MCF 10A (cell line): Measurements from ENCODE around the gene CACNG4. TPM values are rescaled to one million over a fixed set of nuclear protein-coding genes. Genes with fewer than 3 reads are reported as not detected.

Experiments
- BruUV-seq: library from RNA; stranded (reverse); fragments of 400-500 nt; replicated peaks from 2 replicates; lab custom pipeline; 2021; lab: Mats Ljungman, UMichigan
- CTCF ChIA-PET: fragments of 300-600 bp; sonication (Branson Sonifier 250); formaldehyde crosslinking; extraction: SDS; loops from one replicate; lab custom pipeline; 2021; ENCODE audit warnings: antibody characterized with exemption, inconsistent platforms; lab: Yijun Ruan, JAX
- POLR2A ChIA-PET: fragments of 300-600, 350-650 bp; sonication (Branson Sonifier 250); formaldehyde crosslinking; extraction: SDS; loops from one replicate; lab custom pipeline; 2020; ENCODE audit warnings: antibody characterized with exemption, inconsistent platforms; lab: Yijun Ruan, JAX
- DNase-seq: peaks from one replicate; pipeline ENCODE4 v3.0.0-alpha.2; 2018; ENCODE audit not compliant: unreplicated experiment
- H3K27ac Mint-ChIP-seq: one replicate; pipeline ENCODE4 v1.8.0; 2022; ENCODE audit warnings: mild to moderate bottlenecking, low read depth, mixed read lengths; ENCODE audit not compliant: unreplicated experiment
- H3K27me3 Mint-ChIP-seq: one replicate; pipeline ENCODE4 v1.8.0; 2022; ENCODE audit warnings: mixed read lengths; ENCODE audit not compliant: insufficient read depth, unreplicated experiment
- H3K36me3 Mint-ChIP-seq: one replicate; pipeline ENCODE4 v1.8.0; 2022; ENCODE audit warnings: mild to moderate bottlenecking, moderate library complexity, mixed read lengths; ENCODE audit not compliant: insufficient read depth, unreplicated experiment
- H3K4me1 Mint-ChIP-seq: one replicate; pipeline ENCODE4 v1.8.0; 2022; ENCODE audit warnings: mixed read lengths; ENCODE audit not compliant: insufficient read depth, unreplicated experiment
- H3K4me3 Mint-ChIP-seq: one replicate; pipeline ENCODE4 v1.8.0; 2022; ENCODE audit warnings: mild to moderate bottlenecking, moderate library complexity, mixed read lengths; ENCODE audit not compliant: unreplicated experiment
- H3K9me3 Mint-ChIP-seq: one replicate; pipeline ENCODE4 v1.8.0; 2022; ENCODE audit warnings: mixed read lengths; ENCODE audit not compliant: unreplicated experiment
- intact Hi-C: fragments of 100-400 bp; cut with micrococcal nuclease; formaldehyde crosslinking; loops from 2 replicates; pipeline ENCODE4 v1.14.1; 2022
- total RNA-seq: library from RNA; stranded (reverse); gene quantifications from 2 replicates; pipeline ENCODE4 v1.2.3, GENCODE V29; 2022
- TF ChIP-seq, protein P1 (sequence below): fragments of 200-600 bp; IDR thresholded peaks from one replicate; pipeline ENCODE4 v1.8.0; 2022; ENCODE audit warnings: antibody characterized with exemption, mild to moderate bottlenecking; ENCODE audit not compliant: unreplicated experiment

The CACNG4 gene
- total RNA-seq, 1 experiment from 2014 or later, result not detected

DNA sequence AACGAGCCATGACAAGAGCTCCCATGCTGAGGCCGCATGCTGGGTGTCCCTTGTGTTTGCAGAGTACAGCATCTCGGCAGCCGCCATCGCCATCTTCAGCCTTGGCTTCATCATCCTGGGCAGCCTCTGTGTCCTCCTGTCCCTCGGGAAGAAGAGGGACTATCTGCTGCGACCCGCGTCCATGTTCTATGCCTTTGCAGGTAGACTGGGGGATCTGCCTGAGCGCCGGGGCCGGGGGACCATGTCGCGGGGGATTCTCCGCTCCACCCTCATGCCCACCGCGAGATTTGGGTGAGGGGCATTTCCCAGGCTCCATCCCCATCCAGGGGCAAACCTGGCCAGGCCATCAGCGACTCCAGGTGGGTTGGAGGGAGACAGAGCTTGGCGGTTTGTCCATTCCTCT is 90.5 kb downstream of the CACNG4 start:
- ChIA-PET CTCF (interaction anchor here (0.5 kb wide), 1 partner anchor 286 kb away, joined by 3 read pairs; no protein-coding TSS in a partner anchor), POLR2A (no interaction called here)

DNA sequence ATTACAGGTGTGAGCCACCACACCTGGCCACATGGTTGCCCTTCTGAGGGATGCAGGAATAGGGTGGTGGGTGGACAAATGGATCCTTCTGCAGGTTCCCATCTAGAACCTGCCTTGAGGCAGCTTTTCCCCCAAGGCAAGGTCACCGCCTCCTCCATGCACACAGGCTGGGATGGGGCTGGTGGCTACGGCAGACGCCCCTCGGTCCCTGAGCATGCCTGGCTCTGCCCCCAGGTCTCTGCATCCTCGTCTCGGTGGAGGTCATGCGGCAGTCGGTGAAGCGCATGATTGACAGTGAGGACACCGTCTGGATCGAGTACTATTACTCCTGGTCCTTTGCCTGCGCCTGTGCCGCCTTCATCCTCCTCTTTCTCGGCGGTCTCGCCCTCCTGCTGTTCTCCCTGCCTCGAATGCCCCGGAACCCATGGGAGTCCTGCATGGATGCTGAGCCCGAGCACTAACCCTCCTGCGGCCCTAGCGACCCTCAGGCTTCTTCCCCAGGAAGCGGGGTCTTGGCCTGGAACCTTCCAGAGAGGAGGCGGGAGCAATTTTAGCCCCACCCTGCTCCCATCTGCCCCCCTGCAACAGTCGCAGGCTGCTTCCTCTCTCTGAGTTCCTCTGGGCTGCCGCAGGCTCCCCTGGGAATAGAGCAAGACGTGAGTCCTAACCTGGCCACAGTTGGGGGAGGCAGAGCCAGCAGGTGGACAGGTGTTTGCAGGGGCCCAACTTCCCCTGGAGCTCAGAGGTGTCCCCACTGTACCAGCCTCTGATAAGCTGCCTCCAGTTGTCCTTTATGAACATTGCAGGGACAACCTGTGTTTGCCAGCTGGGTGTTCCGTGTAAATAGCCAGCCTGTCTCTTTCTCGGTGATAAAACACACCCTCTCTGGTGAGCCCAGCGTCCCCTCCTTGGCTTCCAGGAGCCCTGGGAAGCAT is 91.6 kb downstream of the CACNG4 start:
- no TSS peak for BruUV-seq
- Mint-ChIP-seq H3K4me1 (no peaks in the 10 kb centered on the region), H3K9me3 (no peaks in the 10 kb centered on the region), H3K27me3 (no peaks in the 10 kb centered on the region), H3K27ac (no peak overlapping the region), H3K4me3 (no peak overlapping the region), H3K36me3 (no peaks in the 10 kb centered on the region)
- TF ChIP-seq, protein P1, sequence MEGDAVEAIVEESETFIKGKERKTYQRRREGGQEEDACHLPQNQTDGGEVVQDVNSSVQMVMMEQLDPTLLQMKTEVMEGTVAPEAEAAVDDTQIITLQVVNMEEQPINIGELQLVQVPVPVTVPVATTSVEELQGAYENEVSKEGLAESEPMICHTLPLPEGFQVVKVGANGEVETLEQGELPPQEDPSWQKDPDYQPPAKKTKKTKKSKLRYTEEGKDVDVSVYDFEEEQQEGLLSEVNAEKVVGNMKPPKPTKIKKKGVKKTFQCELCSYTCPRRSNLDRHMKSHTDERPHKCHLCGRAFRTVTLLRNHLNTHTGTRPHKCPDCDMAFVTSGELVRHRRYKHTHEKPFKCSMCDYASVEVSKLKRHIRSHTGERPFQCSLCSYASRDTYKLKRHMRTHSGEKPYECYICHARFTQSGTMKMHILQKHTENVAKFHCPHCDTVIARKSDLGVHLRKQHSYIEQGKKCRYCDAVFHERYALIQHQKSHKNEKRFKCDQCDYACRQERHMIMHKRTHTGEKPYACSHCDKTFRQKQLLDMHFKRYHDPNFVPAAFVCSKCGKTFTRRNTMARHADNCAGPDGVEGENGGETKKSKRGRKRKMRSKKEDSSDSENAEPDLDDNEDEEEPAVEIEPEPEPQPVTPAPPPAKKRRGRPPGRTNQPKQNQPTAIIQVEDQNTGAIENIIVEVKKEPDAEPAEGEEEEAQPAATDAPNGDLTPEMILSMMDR, result no peak
- ChIA-PET CTCF (no interaction called here), POLR2A (no interaction called here)
- DNase-seq, result no peak
- intact Hi-C loops, result no loop called here

More for the DNA sequence above, 90.5 kb downstream of the CACNG4 start:
- intact Hi-C loops, result no loop called here
- no peaks in the 10 kb centered on the region for H3K36me3 Mint-ChIP-seq
- no TSS peak for BruUV-seq
- no peaks in the 10 kb centered on the region for H3K4me1 Mint-ChIP-seq
- TF ChIP-seq, protein P1, result no peak
- H3K27ac Mint-ChIP-seq, result no peak overlapping the region
- DNase-seq, result no peak
- no peak overlapping the region for H3K4me3 Mint-ChIP-seq
- no peaks in the 10 kb centered on the region for H3K9me3 Mint-ChIP-seq
- H3K27me3 Mint-ChIP-seq, result no peaks in the 10 kb centered on the region

- TF ChIP-seq, protein P1, result no peak
- H3K4me3 Mint-ChIP-seq, result no peak overlapping the region
- BruUV-seq, result no TSS peak
- H3K36me3 Mint-ChIP-seq, result no peaks in the 10 kb centered on the region
- no peak overlapping the region for H3K27ac Mint-ChIP-seq
- intact Hi-C loops, result no loop called here
- ChIA-PET POLR2A (no interaction called here), CTCF (no interaction called here)
- no peaks in the 10 kb centered on the region for H3K4me1 Mint-ChIP-seq
- no peaks in the 10 kb centered on the region for H3K27me3 Mint-ChIP-seq
- DNase-seq, result no peak
- no peaks in the 10 kb centered on the region for H3K9me3 Mint-ChIP-seq
These were observed 92.4 kb downstream of the CACNG4 start for GRCh38 chr17:67056746-67057490.

DNA sequence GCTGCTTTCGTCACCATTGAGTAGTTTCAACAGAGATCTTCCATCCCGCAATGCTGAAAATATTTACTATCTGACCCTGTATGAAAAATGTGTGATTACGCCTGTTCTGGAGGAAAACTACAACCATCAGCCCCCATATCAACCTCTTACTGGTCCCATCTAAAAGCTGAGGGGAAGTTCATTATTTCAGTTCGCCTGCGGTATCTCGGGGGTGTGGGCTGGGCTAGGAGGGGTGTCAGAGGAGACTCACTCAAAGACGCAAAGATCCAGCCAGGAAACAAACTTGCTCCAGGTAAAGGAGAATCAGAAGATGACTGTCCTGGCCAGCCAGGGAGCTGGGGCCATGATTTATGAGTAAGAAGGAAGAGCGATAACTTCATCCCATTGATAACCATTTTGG is 93.5 kb downstream of the CACNG4 start:
- no peak for DNase-seq
- BruUV-seq, result no TSS peak
- H3K4me3 Mint-ChIP-seq, result no peak overlapping the region
- intact Hi-C loops, result no loop called here
- no peaks in the 10 kb centered on the region for H3K27me3 Mint-ChIP-seq
- TF ChIP-seq, protein P1, result no peak
- H3K36me3 Mint-ChIP-seq, result peaks cover 4% of the 10 kb centered on the region
- ChIA-PET POLR2A (no interaction called here), CTCF (no interaction called here)
- H3K9me3 Mint-ChIP-seq, result peaks cover 2% of the 10 kb centered on the region
- H3K4me1 Mint-ChIP-seq, result no peaks in the 10 kb centered on the region
- no peak overlapping the region for H3K27ac Mint-ChIP-seq
